Hematopoietic multipotent progenitor cell treated with erythropoietin and hydrocortisone succinate and interleukin-3 and kit ligand, for 4 days (in vitro differentiated cells): Measurements from ENCODE around the gene SLC39A11.
"Not testable (repeated sequence)": the region's sequence is repeated elsewhere in the genome, so short reads cannot be mapped to it uniquely, and the experiment has no call there.

Experiments
- DNase-seq: peaks from one replicate; pipeline ENCODE4 v3.0.0-alpha.2; 2015

SLC39A11 gene, protein sequence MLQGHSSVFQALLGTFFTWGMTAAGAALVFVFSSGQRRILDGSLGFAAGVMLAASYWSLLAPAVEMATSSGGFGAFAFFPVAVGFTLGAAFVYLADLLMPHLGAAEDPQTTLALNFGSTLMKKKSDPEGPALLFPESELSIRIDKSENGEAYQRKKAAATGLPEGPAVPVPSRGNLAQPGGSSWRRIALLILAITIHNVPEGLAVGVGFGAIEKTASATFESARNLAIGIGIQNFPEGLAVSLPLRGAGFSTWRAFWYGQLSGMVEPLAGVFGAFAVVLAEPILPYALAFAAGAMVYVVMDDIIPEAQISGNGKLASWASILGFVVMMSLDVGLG

DNA sequence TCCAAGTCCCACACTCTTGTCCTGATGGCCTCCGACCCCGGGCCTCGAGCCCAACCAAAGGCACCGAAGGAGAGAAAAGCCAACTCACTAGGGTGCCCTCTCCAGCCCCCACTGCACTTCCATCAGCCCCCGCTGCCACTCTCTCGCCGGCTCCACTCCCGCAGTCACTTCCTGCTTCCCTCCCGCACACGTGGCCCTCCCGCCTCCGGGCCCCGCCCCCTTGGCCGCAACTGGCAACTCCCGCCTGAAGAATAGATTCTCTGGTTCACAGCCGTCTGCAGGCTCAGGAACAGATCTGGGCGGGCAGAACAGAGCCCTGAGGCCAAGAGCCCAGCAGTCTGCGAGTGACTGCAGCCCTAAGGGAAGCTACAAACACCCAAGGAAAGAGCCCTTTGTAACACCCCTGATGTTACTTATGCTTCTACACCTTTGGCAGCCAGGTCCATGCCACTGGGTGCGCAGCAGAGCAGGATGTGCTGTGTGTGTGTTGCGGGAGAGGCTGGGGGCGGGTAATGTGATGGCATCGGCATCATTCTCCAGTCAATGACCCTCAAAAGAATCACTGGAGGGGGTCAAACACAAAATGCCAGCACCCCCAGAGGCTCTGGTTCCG is at the start of gene SLC39A11:
TSS of gene SLC39A11 (minus strand) at position 166 of the 613 bp plus-strand sequence. CDS start 3,924 bp downstream, outside the sequence.
- DNase-seq = peak; percentile 99

DNA sequence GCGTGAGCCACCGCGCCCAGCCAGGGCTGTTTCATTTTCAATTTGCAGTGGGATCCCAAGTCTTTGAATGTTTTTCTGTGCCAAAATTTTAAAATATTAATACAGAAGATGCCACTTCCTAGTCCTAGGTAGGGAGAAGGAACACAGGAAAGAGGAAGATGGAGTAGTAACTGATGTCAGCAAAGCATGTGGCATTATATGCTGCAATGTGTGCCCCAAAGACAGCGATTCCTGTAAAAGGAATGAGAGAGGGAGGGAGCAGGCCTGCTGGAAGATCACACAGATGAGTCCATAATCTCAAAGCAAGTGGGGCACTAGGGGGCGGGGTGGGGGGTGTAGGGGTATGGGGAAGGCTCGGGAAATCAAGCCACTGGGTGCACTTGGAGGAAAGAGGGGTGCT is 48.9 kb upstream of the SLC39A11 start:
- DNase-seq = no peak

DNA sequence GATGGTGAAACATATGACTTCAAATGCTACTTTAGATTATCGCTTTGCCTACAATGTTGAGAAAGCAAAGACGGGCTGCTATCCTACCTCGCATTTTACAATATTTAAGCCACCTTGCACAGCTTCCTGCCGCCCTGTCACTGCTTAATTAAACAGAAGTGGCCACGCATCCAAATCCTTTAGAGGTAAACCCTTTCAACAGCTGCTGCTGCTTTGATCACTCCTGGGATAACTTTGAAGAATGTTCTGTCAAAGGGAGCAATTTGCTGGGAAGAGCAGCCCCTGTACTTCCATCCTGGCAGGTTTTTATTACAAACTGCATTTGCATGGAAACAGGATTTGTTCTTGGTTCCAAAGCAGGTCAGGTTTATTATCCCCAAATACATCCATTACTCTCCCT is 48.1 kb upstream of the SLC39A11 start:
- DNase-seq = no peak

DNA sequence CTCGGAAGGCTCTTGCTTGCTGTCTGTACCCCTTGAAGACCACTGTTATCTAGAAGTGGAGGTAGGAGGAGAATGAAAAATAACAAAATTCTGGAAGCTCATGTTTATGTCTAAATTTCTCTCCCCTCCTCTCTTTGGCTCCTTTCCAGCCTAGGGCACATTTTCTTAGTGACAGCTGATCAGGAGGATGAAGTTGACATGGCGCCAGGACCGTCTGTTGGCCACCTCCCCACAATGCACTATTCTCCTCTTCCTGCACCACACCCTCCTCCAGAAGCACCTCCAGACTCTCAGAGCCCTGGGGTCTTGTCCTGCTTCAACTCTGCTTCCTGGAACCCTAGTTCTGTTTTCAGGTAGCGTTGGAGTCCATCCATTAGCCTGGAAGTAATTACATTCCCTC is 46.8 kb upstream of the SLC39A11 start:
- DNase-seq = no peak

DNA sequence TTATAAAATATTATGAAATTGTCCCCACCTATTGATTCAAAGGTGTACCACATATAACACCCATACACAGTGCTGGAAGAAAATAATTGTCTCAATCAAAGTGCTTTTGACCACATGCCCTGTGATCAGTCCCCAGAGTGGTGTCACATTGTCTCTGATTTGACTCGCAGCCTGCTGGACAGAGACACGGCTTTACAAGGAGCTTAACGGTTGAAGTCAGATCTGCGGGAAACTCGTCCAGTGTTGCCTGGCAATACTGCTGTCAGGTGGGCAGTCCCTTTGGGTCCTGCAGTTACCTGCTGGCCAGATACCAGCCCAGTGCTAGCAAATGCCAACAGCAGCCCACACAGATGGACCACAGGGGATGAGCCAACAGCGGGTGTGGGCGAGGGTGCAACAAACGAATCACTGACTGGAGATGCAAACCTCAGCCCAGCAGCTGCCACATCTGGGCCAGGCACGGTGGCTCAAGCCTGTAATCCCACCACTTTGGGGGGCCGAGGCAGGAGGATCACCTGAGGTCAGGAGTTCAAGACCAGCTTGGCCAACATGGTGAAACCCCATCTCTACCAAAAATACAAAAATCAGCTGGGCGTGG is 46.2 kb upstream of the SLC39A11 start:
- peak; percentile 35 for DNase-seq

DNA sequence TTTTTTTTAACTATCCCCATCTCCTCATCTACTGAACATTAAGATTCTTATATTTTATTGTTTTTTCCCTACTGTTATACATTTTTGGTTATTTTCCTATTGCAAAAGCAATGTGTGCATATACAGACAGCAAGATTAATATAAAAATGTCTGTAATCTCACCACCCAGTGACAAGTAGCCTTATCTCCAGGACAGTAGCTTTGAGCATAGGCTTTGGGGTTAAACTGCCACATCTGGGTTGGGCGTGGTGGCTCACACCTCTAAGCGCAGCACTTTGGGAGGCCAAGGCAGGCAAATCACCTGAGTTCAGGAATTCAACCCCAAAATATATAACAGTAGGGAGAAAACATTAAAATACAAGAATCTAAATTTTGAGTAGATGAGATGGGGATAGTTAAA is 44.9 kb upstream of the SLC39A11 start:
- DNase-seq = peak; percentile 89

DNA sequence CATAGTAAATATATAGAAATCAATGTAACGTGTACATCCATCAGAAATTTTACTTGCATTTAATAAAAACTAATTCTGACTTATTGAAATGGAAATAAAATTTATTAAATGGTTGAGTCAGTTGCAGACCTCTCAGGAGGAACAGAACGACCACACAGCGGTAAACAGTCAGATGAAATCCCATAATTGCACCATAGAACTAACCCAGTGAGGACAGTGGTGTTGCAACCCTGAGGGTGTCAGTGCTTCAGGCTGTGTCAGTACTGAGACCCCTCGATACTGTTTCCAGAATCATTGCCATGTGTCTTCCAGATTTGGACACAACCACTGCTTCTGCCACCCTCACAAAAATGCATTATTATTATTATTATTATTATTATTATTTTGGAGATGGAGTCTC is 43.3 kb upstream of the SLC39A11 start:
- DNase-seq = peak; percentile 68

DNA sequence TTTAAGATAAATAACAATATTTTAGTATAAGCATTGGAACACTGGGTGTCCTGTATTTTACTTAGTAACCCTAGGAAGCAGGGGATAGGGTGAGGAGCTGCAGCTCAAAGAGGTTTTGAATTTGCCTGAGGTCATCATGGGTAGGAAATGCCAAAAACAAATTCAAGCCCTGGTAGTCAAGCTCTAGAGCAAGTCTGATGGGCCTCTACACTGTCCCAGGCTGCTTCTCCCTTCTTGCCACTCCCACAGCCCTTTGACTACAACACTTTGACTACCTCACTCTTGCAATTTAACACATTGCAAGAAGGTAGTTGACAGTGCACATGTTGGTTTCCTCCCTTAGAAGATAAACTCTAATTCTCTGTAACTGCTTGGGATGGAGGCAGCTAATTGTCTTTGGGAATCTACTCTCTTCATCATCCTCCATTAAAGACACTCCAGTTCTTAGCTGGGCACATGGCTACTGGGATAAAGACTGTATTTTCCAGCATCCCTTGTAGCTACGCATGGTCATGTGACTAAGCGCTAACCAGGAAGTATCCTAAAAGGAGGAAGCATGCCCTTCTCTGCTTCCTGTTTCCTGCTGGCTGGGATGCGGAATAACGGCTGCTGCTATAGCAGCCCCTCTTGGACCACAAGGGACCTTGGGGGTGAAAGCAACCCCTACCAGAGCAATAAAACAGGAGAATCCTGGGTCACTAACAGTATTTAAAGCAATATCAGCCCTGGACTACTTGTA is 41.6 kb upstream of the SLC39A11 start:
- DNase-seq = no peak

DNA sequence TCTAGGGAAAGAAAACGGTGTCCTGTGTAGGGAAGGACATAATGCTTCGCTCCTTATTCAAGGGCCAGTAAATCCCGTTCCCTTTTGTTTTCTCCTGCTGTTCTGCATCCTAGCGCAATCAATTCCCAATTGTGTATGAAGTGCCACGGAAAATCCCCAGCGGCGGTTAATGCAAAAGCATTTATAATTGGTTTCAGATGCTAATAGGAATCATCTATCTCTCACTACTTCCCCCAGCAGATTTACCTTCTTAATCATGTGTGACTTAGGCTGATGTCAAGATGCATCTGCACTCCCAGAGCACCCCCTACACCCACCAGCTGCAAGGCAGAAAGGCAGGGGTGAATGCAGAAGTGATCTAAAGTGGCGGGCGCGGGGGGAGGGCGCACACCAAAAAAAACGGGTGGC is 39.6 kb upstream of the SLC39A11 start:
- DNase-seq = no peak

DNA sequence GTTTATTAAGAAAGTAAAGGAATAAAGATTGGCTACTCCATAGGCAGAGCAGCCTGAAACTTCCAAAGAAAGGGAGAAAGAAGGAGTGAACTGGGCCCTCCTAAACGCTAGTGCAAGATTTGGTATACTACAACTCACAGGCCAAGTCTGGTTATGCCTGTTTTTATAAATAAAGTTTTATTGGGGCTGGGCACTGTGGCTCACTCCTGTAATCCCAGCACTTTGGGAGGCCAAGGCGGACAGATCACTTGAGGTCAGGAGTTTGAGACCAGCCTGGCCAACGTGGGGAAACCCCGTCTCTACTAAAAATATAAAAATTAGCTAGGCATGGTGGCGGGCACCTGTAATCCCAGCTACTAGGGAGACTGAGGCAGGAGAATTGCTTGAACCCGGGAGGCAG is 39.0 kb upstream of the SLC39A11 start:
- DNase-seq = not testable (repeated sequence)

DNA sequence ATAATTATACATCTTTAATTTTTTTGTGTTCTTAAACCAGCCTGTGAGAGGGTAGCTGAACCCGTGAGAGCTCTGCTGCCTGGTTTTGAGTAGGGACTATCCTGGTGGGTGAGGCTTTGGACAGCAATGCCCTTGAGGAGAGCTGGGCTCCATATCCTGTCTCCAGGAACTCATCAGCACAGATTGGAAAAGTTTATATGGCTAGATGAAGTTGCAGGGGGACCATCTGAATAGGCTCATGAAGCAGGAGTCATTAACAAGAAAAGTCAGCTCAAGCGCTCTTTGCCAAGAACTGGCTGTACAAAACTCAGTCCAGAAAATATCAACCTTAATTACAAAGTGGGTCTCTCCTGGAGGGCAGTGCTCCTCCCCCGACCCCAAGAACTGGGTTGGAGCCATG is 38.5 kb upstream of the SLC39A11 start:
- no peak for DNase-seq

DNA sequence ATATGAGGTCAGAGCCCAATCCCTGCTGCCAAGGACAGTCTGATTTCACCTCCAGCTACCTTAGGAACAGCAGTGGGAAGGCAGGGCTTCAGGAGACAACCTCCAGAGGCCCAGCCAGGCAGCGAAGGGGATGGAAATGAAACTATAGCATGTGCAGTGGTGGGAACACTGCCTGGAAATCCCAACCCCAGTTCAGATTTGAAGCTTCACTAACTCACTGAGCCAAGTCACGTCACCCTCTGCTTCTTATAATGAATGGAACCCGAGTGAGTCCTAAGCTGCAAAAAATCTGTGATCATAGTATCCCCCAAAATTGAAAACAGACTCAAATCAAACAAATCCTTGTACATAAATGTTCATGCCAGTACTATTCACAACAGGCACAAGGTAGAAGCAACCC is 36.0 kb upstream of the SLC39A11 start:
- no peak for DNase-seq

DNA sequence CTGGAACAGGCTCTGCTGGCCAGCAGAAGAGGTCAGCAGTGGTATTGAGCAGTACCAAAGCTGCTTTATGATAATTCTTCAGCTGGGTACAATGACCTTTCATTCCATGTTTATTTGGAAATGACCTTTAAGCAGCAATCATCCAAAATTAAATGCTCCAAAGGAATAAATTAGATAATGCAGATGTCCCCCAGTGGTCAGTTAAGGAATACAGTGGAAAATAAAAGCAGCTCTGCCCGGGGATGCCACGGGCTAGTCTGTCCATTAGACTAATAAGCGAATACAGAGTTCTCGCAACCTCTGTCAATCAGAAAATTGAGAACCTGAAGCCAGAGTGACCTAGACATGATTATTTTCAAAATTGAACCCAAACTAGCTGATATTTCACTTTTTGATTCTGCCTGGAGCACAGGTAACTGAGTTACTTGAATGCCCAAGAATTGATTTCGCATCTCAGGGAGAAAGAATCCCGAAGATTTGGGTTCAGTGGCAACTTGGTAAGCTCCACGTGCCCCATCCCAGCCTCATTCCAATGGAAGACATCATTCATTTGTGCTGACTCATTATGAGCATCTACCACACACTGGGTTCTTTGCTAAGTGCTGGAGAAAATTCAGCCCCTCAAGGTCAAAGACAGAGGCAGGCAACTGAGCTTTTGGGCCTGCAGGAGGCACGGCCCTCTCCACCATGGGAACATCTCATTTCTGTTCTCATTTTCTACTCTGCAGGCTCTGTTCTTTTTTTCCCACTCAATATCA is 34.4 kb upstream of the SLC39A11 start:
- DNase-seq = no peak

DNA sequence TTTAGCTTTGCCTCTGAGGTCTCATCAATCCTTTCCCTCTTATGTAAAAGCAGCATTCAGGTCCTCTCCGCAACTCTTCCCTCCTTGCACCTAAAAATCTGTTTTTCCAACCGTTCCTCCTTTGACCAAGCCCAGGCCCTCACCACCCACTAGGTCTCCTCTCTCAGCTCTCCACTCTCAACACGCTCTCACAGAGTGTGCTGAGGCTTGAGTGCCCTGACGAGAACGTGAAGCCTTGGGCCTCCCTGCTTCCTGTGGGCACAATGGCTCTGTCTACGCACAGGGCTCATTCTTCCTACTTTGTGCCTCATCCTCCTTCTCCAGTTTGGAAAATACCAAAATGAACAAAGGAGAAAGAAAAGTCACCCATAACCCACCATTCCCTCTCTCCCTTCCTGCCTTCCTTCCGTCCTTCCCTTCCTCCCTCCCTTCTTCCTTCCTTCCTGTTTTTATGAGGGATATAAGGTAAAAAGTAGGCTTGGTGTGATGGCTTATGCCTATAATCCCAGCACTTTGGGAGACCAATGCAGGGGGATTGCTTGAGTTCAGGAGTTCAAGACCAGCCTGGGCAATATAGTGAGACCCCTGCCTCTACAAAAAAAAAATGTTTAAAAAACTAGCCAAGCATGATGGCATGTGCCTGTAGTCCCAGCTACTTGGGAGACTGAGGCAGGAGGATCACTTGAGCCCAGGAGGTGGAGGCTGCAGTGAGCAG is 31.3 kb upstream of the SLC39A11 start:
- no peak for DNase-seq

DNA sequence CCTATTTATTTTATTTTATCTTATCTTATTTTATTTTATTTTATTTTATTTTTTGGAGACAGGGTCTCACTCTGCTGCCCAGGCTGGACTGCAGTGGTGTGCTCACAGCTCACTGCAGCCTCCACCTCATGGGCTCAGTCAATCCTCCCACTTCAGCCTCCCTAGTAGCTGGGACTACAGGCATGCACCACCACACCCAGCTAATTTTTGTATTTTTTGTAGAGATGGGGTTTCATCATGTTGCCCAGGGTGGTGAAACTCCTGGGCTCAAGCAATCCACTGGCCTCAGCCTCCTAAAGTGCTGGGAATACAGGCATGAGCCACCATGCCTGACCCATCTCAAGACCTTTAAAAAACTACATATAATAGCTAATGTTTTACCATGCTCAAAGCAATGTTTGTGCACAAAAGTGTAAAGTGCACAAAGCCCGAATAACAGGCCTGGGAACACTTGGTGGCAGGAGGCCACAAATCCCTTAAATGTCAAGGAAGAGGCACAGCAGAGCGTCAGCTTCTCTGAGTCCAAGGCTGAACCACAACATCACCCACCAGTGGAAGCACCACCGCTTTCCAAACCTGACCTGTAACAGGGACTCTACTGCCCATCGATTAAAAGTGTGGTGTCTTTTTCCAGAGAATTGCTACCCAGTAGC is 30.6 kb upstream of the SLC39A11 start:
- DNase-seq = no peak

DNA sequence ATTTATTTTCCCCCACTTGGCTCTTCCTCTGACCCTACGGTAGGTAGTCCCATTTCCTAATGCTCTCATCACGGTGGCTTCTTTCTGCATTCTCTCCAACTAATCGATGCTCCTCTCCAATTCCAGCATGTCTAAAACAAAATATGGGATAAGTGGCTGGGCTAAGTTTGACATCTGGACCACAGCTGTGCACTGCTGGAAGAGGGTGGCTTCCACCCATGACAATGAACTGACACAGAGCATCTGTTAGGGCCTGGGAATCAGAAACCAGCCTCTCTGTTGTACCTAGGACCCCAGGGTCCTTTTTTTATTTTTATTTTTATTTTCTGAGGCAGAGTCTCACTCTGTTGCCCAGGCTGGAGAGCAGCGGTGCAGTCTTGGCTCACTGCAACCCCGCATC is 29.0 kb upstream of the SLC39A11 start:
- DNase-seq = no peak

DNA sequence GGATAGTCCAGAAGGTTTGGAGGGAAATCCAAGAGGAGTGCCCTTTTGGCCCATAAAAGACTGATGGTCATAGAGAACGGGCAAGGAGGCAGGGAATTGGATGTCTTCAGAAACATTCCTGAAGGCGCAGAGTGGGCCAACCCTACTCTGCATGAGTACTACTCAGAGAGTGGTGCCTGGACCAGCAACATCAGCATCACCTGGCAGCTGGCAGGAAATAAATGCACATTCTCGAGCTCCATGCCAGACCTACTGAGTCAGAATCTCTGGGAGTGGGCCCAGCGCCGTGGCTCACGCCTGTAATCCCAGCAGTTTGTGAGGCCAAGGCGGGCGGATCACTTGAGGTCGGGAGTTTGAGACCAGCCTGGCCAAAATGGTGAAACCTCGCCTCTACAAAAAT is 27.1 kb upstream of the SLC39A11 start:
- DNase-seq = no peak

DNA sequence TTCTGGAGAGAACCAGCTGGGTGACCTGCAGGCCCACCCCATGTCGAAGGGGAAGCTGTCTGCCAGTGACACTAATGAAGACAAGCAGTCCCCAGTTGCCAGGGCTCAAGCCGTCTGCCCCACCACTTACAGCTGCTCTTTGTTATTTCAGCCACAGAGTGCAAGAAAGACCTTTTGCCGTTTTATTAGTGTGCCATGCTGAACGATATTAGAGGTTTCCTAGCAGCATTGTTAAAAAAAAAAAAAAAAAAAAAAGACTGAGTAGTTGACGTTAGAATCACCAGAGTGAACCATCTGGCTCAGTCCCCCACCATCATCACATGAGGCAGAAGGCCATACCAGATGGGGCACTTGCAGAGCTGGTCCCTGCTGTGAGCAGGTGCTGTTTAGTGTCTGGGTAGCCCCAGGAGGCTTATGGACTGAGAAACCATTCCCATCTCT is 26.5 kb upstream of the SLC39A11 start:
- no peak for DNase-seq

DNA sequence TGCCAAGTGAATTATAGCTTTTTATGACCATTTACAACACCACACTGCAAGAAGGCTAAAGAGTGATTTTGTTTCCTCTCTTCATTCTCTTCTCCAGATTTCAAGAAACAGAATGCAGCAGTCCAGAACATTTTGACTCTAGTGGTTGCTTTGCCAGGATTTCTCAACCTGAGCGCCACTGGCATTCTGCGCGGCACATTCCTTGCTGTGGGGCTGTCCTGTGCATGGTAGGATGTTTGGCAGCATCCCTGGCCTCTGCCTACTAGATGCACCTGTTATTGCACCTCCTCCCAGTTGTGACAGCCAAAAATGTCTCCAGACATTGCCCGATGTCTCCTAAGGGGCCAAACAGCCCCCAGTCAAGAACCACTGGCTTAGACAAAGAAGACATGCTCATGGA is 25.7 kb upstream of the SLC39A11 start:
- DNase-seq = no peak

DNA sequence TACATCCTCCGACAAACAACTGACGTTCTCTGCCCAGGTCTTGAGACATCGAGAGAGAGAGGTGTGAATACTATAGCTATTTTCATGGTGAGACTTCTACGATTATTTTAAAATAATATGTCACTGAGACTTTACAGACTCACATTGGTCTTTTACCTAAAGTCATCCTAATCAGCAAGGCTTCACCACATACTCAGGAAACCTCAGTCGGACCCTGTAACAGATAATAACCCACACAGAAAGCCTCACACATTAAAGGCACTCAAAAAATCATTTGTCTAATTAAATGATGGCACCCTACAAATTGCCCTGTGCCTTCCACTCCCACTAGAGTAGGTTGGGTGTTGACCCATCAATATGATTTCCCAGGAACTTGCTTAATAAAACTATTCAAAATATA is 19.8 kb upstream of the SLC39A11 start:
- DNase-seq = peak; percentile 79

DNA sequence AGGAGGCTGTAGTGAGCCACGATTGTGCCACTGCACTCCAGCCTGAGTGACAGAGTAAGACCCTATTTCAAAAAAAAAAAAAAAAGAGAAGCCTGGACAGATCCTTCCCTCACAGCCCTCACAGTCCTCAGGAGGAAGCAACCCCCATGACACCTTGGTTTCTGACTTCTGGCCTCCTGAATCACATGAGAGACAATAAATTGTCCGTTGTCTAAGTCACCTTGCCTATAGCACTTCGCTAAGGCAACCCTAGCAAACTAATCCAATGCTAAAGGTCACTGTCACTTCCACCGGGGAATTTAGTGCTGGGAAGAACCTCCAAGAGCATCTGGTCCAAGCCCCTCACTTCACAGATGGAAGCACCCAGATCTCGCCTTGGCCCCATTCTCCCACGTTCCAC is 18.9 kb upstream of the SLC39A11 start:
- no peak for DNase-seq

DNA sequence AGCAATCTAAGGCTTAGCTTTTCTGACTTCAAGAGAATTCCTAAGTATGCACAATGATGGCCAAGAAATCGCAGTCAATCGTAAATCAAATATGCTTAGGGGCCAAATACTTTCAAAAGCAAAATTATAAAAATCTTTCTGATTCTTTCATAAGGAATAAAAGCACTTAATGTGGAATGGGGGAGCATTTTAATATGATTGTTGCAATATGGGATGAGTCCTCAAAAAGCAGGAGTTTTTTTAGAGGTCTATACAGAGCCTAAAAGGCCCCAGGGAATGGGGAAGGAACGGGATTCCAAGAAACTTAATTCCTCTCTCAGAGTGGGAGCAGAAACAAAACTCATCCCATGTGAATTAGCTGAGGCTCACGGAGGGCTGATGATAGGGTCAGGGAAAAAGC is 14.7 kb upstream of the SLC39A11 start:
- no peak for DNase-seq
